Activated CD8-positive, alpha-beta T cell treated with anti-CD3 and anti-CD28 coated beads for 36 hours (primary cell): Measurements from ENCODE around the gene ATRN. TPM values are rescaled to one million over a fixed set of nuclear protein-coding genes. Genes with fewer than 3 reads are reported as not detected.

ENCODE experiments used
- ATAC-seq: fragments of 200-7000 bp; cut with Tn5 transposase; one replicate; pipeline ENCODE4 v1.10.0; 2021; ENCODE audit warnings: mild to moderate bottlenecking, moderate library complexity
- CTCF ChIA-PET: fragments of 350-600 bp; sonication (Branson Sonifier 250); formaldehyde crosslinking; loops from one replicate; lab custom pipeline; 2021; ENCODE audit warnings: antibody characterized with exemption; lab: Charles Lee
- POLR2A ChIA-PET: fragments of 350-600 bp; sonication (Branson Sonifier 250); formaldehyde crosslinking; loops from one replicate; lab custom pipeline; 2021; ENCODE audit warnings: antibody characterized with exemption; lab: Charles Lee
- DNase-seq: peaks from one replicate; pipeline ENCODE4 v3.0.0-alpha.2; 2020
- H3K27ac Mint-ChIP-seq: one replicate; pipeline ENCODE4 v1.8.0; 2021; ENCODE audit warnings: mild to moderate bottlenecking, mixed read lengths
- H3K27me3 Mint-ChIP-seq: one replicate; pipeline ENCODE4 v1.8.0; 2021; ENCODE audit warnings: mixed read lengths
- H3K36me3 Mint-ChIP-seq: one replicate; pipeline ENCODE4 v1.8.0; 2021; ENCODE audit warnings: low read depth, mixed read lengths
- H3K4me1 Mint-ChIP-seq: one replicate; pipeline ENCODE4 v1.8.0; 2021; ENCODE audit warnings: low read depth, mixed read lengths
- H3K4me3 Mint-ChIP-seq: one replicate; pipeline ENCODE4 v1.8.0; 2021; ENCODE audit warnings: mild to moderate bottlenecking, moderate library complexity, mixed read lengths
- H3K9me3 Mint-ChIP-seq: one replicate; pipeline ENCODE4 v1.8.0; 2021; ENCODE audit warnings: mixed read lengths
- CTCF ChIP-seq: fragments of 200-600 bp; IDR thresholded peaks from one replicate; pipeline ENCODE4 v1.8.0; 2022; ENCODE audit warnings: antibody characterized with exemption, mild to moderate bottlenecking
- intact Hi-C: fragments of 100-400 bp; cut with micrococcal nuclease; formaldehyde crosslinking; loops from one replicate; pipeline ENCODE4 v1.10.0; 2022
- total RNA-seq, 2 experiments: library from RNA; stranded (reverse); gene quantifications; one replicate each; pipeline ENCODE4 v1.2.3, GENCODE V29; 2021

ATRN gene
- total RNA-seq, 2 experiments from 2014 or later: 8.2 to 8.6 TPM

DNA sequence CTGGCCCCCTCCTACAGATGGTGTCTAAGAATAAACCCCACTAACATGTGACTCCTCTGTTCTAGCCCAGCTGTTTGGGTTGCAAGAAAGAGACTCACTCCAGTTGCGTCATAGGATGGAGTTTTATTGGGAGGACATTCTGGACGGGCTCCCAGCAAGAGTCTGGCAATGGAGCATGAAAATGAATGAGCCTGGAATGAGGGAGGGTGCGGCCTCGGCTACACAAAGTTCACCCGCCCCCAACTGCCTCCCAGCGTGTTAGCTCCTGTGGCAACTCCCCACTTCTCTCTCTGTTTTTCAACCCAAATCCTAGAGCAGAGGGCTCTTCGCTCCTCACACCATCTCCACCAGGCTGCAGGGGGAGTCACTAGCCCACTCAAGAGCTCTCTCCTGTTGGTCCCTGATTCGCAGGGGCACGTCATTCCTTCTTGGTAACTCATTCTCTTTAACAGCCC is 216.1 kb downstream of the ATRN start:
- H3K27ac Mint-ChIP-seq: no peak overlapping the region
- ATAC-seq: no peak
- no peaks in the 10 kb centered on the region for H3K36me3 Mint-ChIP-seq
- intact Hi-C loops: no loop called here
- no peak for DNase-seq
- no peaks in the 10 kb centered on the region for H3K9me3 Mint-ChIP-seq
- peaks cover 14% of the 10 kb centered on the region for H3K27me3 Mint-ChIP-seq
- H3K4me1 Mint-ChIP-seq: no peaks in the 10 kb centered on the region
- TF ChIP-seq CTCF: no peak
- CTCF ChIA-PET: interaction anchor here (1.6 to 2.8 kb wide), 3 partner anchors 9 to 24 kb away, joined by 5 to 13 read pairs (median 8); no protein-coding TSS in a partner anchor
- POLR2A ChIA-PET: interaction anchor here (0.5 to 1.6 kb wide), 4 partner anchors 17 to 60 kb away, joined by 3 to 4 read pairs (median 3); no protein-coding TSS in a partner anchor
- no peak overlapping the region for H3K4me3 Mint-ChIP-seq

GRCh38 chr20:3687655-3688054 is 216.8 kb downstream of the ATRN start:
- no peaks in the 10 kb centered on the region for H3K9me3 Mint-ChIP-seq
- CTCF ChIA-PET: interaction anchor here (1.6 to 2.8 kb wide), 3 partner anchors 9 to 23 kb away, joined by 5 to 13 read pairs (median 8); no protein-coding TSS in a partner anchor
- H3K36me3 Mint-ChIP-seq: no peaks in the 10 kb centered on the region
- TF ChIP-seq CTCF: no peak
- no peak overlapping the region for H3K4me3 Mint-ChIP-seq
- POLR2A ChIA-PET: interaction anchor here (0.6 to 1.2 kb wide), 2 partner anchors 17 to 38 kb away, joined by 3 to 4 read pairs; no protein-coding TSS in a partner anchor
- DNase-seq (no peak), ATAC-seq (no peak)
- peaks cover 10% of the 10 kb centered on the region for H3K27me3 Mint-ChIP-seq
- no peaks in the 10 kb centered on the region for H3K4me1 Mint-ChIP-seq
- no peak overlapping the region for H3K27ac Mint-ChIP-seq
- intact Hi-C loops: no loop called here

DNA sequence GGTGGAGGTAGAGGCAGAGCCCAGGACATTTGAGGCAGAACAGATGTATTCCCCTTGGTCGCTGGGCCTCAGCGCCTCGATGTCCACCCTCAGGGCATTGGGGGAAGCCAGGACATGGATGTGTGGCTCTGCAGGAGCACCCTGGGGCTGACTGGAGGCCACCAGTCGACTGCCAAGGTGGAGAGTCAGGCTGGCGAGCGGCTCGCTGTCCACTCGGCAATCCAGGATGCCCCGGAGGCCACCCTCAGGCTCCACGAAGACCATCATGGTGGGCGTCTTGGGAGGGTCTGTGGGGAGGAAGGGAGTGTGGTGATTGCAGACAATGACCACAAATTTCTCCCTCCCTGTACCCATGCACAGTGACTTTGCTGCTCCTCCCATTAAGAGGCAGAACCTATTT is 219.2 kb downstream of the ATRN start:
- H3K27me3 Mint-ChIP-seq: peaks cover 2% of the 10 kb centered on the region
- no peak overlapping the region for H3K4me3 Mint-ChIP-seq
- ChIA-PET CTCF (no interaction called here), POLR2A (interaction anchor here (0.5 kb wide), 1 partner anchor 455 kb away, joined by 3 read pairs; no protein-coding TSS in a partner anchor)
- DNase-seq (no peak), ATAC-seq (no peak)
- TF ChIP-seq CTCF: no peak
- intact Hi-C loops: no loop called here
- no peaks in the 10 kb centered on the region for H3K4me1 Mint-ChIP-seq
- no peaks in the 10 kb centered on the region for H3K9me3 Mint-ChIP-seq
- no peak overlapping the region for H3K27ac Mint-ChIP-seq
- H3K36me3 Mint-ChIP-seq: no peaks in the 10 kb centered on the region

DNA sequence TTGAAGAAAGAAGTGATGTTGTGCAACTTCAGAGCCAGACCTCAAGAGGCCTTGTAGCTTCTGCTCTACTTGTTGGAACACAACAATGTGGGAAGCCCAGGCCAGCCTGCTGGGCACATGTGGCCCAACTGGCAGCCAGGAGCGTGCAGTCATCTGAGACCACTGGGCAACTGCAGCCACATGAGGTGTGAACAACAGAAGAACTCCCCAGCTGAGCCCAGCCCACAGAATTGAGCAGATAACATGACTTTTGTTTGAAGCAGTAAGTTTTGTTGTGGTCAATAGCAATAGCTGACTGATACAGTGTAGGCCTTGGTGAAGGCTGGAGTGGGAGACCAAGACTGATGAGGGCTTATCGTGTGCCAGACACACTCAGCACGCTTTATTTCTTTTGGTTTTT is 219.6 kb downstream of the ATRN start:
- H3K27ac Mint-ChIP-seq: no peak overlapping the region
- H3K4me1 Mint-ChIP-seq: no peaks in the 10 kb centered on the region
- ATAC-seq (no peak), DNase-seq (no peak)
- TF ChIP-seq CTCF: no peak
- no peaks in the 10 kb centered on the region for H3K36me3 Mint-ChIP-seq
- ChIA-PET POLR2A (no interaction called here), CTCF (interaction anchor here (1.2 to 1.6 kb wide), 2 partner anchors 13 to 20 kb away, joined by 5 read pairs; no protein-coding TSS in a partner anchor)
- no peaks in the 10 kb centered on the region for H3K9me3 Mint-ChIP-seq
- H3K4me3 Mint-ChIP-seq: no peak overlapping the region
- intact Hi-C loops: no loop called here
- peaks cover under 1% of the 10 kb centered on the region for H3K27me3 Mint-ChIP-seq

DNA sequence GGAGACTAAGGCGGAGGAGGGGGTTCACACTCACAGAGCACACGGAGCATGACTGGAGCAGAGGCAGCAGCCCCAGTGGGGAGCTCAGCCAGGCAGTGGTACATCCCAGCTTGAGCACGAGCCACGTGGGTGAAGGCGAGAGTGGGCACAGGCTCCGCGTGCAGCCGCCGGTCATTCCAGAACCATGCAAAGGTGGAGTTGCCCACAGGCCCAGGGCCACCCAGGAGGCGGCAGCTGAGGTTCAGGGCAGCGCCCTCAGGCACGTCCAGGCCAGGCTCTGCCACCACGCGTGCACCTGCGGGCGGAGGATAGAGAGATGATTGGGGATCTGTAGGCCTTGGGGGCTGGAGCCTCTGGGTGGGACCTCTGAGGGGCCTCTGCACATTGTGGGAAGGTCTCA is 220.5 kb downstream of the ATRN start:
- Mint-ChIP-seq H3K4me1 (no peaks in the 10 kb centered on the region), H3K36me3 (no peaks in the 10 kb centered on the region), H3K27ac (no peak overlapping the region), H3K4me3 (no peak overlapping the region), H3K27me3 (no peaks in the 10 kb centered on the region), H3K9me3 (no peaks in the 10 kb centered on the region)
- DNase-seq: no peak
- no peak for TF ChIP-seq CTCF
- POLR2A ChIA-PET: interaction anchor here (1.4 kb wide), 1 partner anchor 78 kb away, joined by 3 read pairs; no protein-coding TSS in a partner anchor
- CTCF ChIA-PET: interaction anchor here (1.0 to 1.6 kb wide), 3 partner anchors 14 to 129 kb away, joined by 3 to 5 read pairs (median 5); no protein-coding TSS in a partner anchor
- no peak for ATAC-seq
- intact Hi-C loops: no loop called here
